Skeletal muscle cell (primary cell): ENCODE results near the gene PIP5KL1.

Source experiments
- DNase-seq: peaks from one replicate; pipeline ENCODE4 v3.0.0-alpha.2; 2010; ENCODE audit warnings: low read depth
- H3K4me3 ChIP-seq: 2 replicates; pipeline ENCODE4 v1.5.1; 2011; ENCODE audit warnings: low read depth, mild to moderate bottlenecking, control low read depth, low read length, moderate library complexity

The PIP5KL1 gene

GRCh38 chr9:127921557-127922120 is 8.9 kb downstream of the PIP5KL1 start:
- no peak for DNase-seq
- peak overlapping the region; percentile 5 for H3K4me3 ChIP-seq

DNA sequence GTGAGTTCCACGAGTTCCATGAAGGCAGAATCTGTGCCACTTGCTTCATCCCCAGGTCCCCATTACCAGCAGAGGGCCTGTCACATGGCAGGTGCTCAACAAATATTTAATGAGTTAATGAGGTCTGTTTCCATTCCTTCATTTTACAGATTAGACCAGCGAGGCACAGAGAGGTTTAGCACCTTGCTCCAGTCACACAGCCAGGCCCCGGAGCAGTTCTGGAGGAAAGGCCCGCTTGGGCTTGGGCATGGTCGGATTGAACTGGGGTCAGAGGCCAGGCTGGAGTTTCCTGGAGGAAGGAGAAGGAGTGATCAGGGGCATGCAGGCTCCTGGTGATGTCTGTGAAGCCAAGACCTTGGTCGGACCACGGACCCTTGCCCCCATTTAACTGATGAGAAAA is 9.8 kb downstream of the PIP5KL1 start:
- H3K4me3 ChIP-seq = no peak overlapping the region
- DNase-seq = no peak

- peak; percentile 98 for DNase-seq
- no peak overlapping the region for H3K4me3 ChIP-seq
These were observed 11.2 kb downstream of the PIP5KL1 start for GRCh38 chr9:127919253-127919815.

DNA sequence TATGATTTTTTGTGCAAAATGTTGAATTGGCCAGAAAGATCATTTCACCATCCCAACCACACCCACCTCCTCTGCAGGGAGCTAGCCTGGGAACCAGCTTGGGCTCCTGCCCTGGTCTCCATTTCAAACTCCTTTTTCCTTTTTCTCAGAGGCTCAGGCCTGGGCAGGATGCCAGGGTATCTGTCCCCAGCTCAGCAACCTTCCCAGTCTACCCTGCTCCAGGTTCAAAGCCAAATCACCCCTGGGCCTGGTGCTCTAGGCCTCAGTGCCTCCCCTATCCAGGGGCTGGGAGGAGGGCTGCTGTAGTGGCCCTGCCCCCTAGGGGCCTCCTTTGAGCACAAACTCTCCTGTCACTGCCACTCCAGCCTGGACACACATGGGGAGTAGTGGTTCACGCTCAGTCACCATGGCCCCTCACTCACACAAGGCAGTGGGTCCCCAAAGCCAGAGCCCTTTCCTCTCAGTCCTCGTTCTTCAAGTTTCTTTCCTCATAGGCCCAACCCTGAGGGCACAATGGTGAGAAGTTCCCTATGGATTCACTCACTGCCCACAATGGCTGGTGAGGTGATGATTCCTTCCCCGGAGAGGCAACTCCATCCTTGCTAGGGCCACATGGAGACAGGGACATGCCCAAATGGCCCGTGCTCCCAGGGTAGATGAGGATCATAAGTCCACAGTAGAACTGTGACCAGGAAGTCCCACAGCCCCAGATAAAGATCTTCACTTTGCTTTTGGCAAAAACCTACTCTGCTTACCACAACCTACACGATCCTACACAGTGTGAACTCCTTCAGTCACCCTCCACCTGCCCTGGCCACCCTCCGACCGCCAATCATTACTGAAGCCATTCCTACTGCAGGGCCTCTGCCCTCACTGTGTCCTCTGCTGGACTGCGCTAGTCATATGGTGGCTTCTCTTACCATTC is 12.1 kb downstream of the PIP5KL1 start:
- H3K4me3 ChIP-seq = no peak overlapping the region
- DNase-seq = no peak

GRCh38 chr9:127917603-127918002 is 13.0 kb downstream of the PIP5KL1 start:
- no peak overlapping the region for H3K4me3 ChIP-seq
- DNase-seq = no peak

GRCh38 chr9:127916720-127917581 is 13.6 kb downstream of the PIP5KL1 start, which contains the start of gene ST6GALNAC4:
ST6GALNAC4 (minus strand) TSS chr9:127917041; CDS start chr9:127916419, 622 bp downstream.
- peak within 1 kb of the TSS; percentile 68 for H3K4me3 ChIP-seq
- DNase-seq = peak; percentile 61

DNA sequence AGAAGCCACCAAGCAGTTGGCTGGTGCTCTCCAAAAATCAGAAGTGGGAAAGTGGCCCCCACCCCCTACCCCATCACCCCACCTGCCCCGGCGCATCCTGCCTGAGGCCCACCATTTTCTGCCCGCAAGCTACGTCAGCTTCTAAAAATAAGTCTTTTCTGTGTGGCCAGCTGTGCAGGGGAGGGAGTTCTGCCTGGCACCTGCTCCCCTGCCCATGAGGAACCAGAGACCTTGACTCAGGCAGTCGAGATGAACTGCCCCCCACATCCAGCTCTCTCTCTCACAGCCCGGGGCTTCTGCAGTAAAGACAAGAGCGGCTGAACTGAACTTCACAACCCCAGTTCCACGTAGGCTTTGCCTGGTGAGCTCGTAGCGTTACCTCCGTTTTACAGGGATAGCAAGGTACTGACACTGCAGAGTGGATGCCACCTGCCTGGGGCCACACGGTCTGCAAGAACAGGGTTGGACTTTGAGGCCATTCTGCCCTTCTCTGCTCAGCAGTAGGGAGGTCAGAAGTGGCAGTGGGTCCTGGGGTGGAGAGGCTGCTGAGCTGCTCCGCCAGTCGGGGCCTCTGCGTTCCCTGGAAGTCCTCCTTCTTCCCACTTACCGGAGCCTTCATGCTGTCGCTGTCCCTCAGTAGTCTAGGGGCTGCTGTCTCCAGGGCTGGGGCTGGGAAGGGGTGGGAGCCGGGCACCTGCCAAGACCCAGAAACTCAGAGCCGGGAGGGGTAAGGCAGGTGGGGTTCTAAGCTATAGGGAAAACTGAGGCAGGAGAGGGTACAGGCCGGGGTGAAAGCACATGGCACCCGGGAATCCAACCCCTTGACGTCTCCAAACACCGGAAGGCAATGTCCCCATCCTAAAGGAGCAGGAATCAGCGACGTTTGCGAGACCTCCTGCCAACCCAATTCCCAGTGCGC is 14.5 kb downstream of the PIP5KL1 start:
- DNase-seq = no peak
- H3K4me3 ChIP-seq = peak overlapping the region; percentile 68

GRCh38 chr9:127915325-127915752 is 15.2 kb downstream of the PIP5KL1 start:
- DNase-seq = no peak
- H3K4me3 ChIP-seq = no peak overlapping the region

DNA sequence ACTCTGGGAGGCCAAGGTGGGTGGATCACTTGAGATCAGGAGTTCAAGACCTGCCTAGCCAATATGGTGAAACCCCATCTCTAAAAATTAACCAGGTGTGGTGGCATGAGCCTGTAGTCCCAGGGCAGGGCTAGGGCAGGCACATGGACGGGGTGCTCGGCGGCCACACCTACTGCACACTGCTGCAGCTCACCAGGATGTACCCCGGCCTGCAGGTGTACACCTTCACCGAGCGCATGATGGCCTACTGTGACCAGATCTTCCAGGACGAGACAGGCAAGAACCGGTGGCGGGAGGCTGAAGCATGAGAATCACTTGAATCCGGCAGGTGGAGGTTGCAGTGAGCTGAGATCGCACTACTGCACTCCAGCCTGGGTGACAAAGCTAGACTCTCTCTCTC is 16.9 kb downstream of the PIP5KL1 start:
- no peak overlapping the region for H3K4me3 ChIP-seq
- no peak for DNase-seq

DNA sequence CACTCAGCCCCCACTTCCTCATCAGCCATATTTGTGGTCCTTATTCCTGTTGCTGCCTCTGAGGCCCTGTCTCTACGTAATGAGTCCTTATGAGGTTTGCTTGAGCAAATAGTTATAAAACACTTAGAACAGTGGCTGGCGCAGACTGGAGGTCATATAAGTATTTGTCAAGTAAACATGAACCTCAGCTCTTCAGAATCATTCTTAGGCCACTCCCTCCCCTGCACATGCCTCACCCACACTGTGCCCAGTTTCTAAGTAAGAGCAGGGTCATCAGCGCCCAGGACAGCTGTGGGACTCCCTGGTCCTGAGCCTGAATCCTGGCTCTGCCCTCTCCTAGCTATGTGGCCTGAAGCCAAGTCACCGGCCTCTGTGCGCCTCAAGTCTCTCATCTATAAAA is 17.7 kb downstream of the PIP5KL1 start:
- no peak overlapping the region for H3K4me3 ChIP-seq
- no peak for DNase-seq

- DNase-seq = no peak
- H3K4me3 ChIP-seq = no peak overlapping the region
These were observed 18.3 kb downstream of the PIP5KL1 start for GRCh38 chr9:127912296-127912695.

GRCh38 chr9:127910613-127911205 is 19.9 kb downstream of the PIP5KL1 start:
- DNase-seq = no peak
- H3K4me3 ChIP-seq = no peak overlapping the region

DNA sequence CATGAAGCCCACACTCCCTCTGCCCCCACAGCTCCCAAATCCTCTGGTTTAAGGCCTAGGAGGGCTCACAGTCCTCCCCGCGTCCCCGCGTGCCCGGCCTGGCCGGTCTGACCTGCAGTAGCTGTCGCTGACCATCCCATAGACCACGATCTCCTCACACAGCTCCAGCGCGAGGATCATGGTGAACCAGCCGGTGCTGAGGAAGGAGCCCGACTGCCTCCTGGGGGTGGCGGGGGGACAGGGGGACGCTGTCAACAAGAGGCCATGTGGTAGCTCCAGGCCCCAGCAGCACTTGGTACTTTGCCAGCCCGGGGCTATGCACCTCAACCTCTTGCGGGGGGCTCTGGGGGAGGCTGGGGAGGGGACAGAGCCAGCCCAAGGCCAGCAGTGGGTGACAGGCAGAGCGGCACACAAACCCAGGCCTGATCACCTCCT is 20.7 kb downstream of the PIP5KL1 start:
- no peak for DNase-seq
- H3K4me3 ChIP-seq = no peak overlapping the region

- no peak for DNase-seq
- no peak overlapping the region for H3K4me3 ChIP-seq
These were observed 22.0 kb downstream of the PIP5KL1 start for GRCh38 chr9:127908660-127908926.

- H3K4me3 ChIP-seq = no peak overlapping the region
- DNase-seq = no peak
These were observed 22.5 kb downstream of the PIP5KL1 start for GRCh38 chr9:127907867-127908659.

GRCh38 chr9:127905788-127906191 is 24.8 kb downstream of the PIP5KL1 start:
- H3K4me3 ChIP-seq = no peak overlapping the region
- no peak for DNase-seq

DNA sequence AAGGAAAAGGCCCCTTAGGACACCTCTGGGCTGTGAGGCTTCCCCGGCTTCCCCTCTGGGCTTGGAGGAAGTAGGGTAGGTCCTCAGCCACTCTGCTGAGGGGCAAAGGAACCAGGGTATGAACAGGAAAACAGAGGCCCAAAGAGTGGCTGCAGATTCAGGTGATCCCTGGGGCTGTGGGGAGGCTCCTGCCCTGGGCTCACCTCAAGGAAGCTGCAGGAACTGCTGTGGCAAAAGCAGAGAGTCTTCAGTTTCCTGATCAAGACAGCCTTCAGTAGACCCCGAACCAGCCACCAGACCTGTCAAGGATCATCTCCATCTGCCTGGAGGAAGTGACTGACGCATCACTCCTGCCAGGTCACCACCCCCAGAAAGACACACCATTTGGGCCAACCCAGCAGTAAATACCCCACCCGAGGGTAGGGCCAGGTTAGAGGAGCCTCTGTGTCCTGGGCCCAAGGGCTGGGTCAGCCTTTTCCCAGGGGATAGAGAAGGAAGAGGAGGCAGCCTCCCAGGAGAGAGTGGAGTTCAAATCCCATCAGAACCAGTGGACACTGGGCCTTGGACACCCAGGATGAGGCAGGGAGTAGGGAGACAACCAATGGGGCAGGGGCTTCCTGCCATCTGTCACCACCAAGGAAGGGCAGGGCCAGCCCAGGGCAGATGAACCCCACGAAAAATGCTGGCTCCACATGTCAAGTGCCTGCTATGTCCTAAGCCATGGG is 25.4 kb downstream of the PIP5KL1 start:
- DNase-seq = no peak
- H3K4me3 ChIP-seq = no peak overlapping the region
